SK-N-SH treated with all-trans-retinoic acid at 6 μM for 48 hours (cell line): ENCODE measurements around the gene SLC24A5.
A peak's percentile ranks its signal among the peaks of the same experiment; 100 is the strongest.

Experiments used
- ATAC-seq: fragments of 200-7000 bp; cut with Tn5 transposase; 3 replicates; pipeline ENCODE4 v1.9.1; 2020; ENCODE audit warnings: mild to moderate bottlenecking, moderate library complexity
- ARNTL ChIP-seq: fragments of 450-650 bp; formaldehyde crosslinking; IDR thresholded peaks from 2 replicates; pipeline ENCODE4 v1.5.0; 2020; ENCODE audit warnings: low read depth, mild to moderate bottlenecking, moderate library complexity, borderline replicate concordance
- BACH2 ChIP-seq: fragments of 250-450 bp; sonication (Bioruptor Pico); IDR thresholded peaks from 2 replicates; pipeline ENCODE4 v1.9.0; 2021; ENCODE audit warnings: mild to moderate bottlenecking, borderline replicate concordance
- CSDC2 ChIP-seq: fragments of 250-450 bp; sonication (Bioruptor Pico); IDR thresholded peaks from 2 replicates; pipeline ENCODE4 v1.5.0; 2020; ENCODE audit warnings: mild to moderate bottlenecking, moderate library complexity
- ESRRG ChIP-seq: fragments of 250-450 bp; sonication (Bioruptor Pico); IDR thresholded peaks from 2 replicates; pipeline ENCODE4 v1.6.1; 2021; ENCODE audit warnings: mild to moderate bottlenecking
- GLIS3 ChIP-seq: fragments of 250-450 bp; sonication (Bioruptor Pico); IDR thresholded peaks from 2 replicates; pipeline ENCODE4 v1.5.0; 2020; ENCODE audit warnings: mild to moderate bottlenecking, moderate library complexity
- ISL1 ChIP-seq: fragments of 250-450 bp; sonication (Bioruptor Pico); IDR thresholded peaks from 2 replicates; pipeline ENCODE4 v2.1.2; 2022; ENCODE audit warnings: mild to moderate bottlenecking, moderate library complexity
- OSR1 ChIP-seq: fragments of 250-450 bp; sonication (Bioruptor Pico); IDR thresholded peaks from 2 replicates; pipeline ENCODE4 v1.8.0; 2022; ENCODE audit warnings: moderate library complexity, mild to moderate bottlenecking, inconsistent platforms
- PPARA ChIP-seq: fragments of 250-450 bp; sonication (Bioruptor Pico); IDR thresholded peaks from 2 replicates; pipeline ENCODE4 v1.5.0; 2020; ENCODE audit warnings: mild to moderate bottlenecking, borderline replicate concordance
- RARB ChIP-seq: fragments of 250-450 bp; sonication (Bioruptor Pico); IDR thresholded peaks from 2 replicates; pipeline ENCODE4 v1.8.0; 2021; ENCODE audit warnings: mild to moderate bottlenecking, moderate library complexity
- SNAI2 ChIP-seq: fragments of 250-450 bp; sonication (Bioruptor Pico); IDR thresholded peaks from 2 replicates; pipeline ENCODE4 v1.5.0; 2020; ENCODE audit warnings: mild to moderate bottlenecking, moderate library complexity
- TCF4 ChIP-seq: fragments of 250-450 bp; sonication (Bioruptor Pico); IDR thresholded peaks from 2 replicates; pipeline ENCODE4 v1.8.0; 2021; ENCODE audit warnings: mild to moderate bottlenecking, moderate library complexity, borderline replicate concordance
- ZC3H10 ChIP-seq: fragments of 250-450 bp; sonication (Bioruptor Pico); IDR thresholded peaks from 2 replicates; pipeline ENCODE4 v1.5.1; 2021; ENCODE audit warnings: mild to moderate bottlenecking, moderate library complexity
- ZFP3 ChIP-seq: fragments of 250-450 bp; sonication (Bioruptor Pico); IDR thresholded peaks from 2 replicates; pipeline ENCODE4 v1.5.0; 2020; ENCODE audit warnings: mild to moderate bottlenecking, moderate library complexity
- ZFP30 ChIP-seq: fragments of 450-650 bp; formaldehyde crosslinking; IDR thresholded peaks from 2 replicates; pipeline ENCODE4 v1.5.0; 2022; ENCODE audit warnings: mild to moderate bottlenecking, moderate library complexity
- ZNF565 ChIP-seq: fragments of 450-650 bp; formaldehyde crosslinking; conservative IDR thresholded peaks from 2 replicates; pipeline ENCODE4 v1.5.0; 2020; ENCODE audit warnings: low read depth, mild to moderate bottlenecking, moderate library complexity
- ZNF8 ChIP-seq: fragments of 450-650 bp; formaldehyde crosslinking; IDR thresholded peaks from 2 replicates; pipeline ENCODE4 v1.5.0; 2020; ENCODE audit warnings: mild to moderate bottlenecking, moderate library complexity
- TF ChIP-seq, protein P1 (sequence below): fragments of 250-450 bp; sonication (Bioruptor Pico); IDR thresholded peaks from 2 replicates; pipeline ENCODE4 v1.5.1; 2020; ENCODE audit warnings: low read depth, mild to moderate bottlenecking, moderate library complexity
- TF ChIP-seq, protein P2 (sequence below): fragments of 250-450 bp; sonication (Bioruptor Pico); IDR thresholded peaks from 2 replicates; pipeline ENCODE4 v1.8.0; 2020; ENCODE audit warnings: mild to moderate bottlenecking, moderate library complexity, borderline replicate concordance
- TF ChIP-seq, protein P3 (sequence below): fragments of 250-450 bp; sonication (Bioruptor Pico); IDR thresholded peaks from 2 replicates; pipeline ENCODE4 v1.8.0; 2021; ENCODE audit warnings: low read depth, mild to moderate bottlenecking, moderate library complexity, borderline replicate concordance
- TF ChIP-seq, protein P4 (sequence below): fragments of 250-450 bp; sonication (Bioruptor Pico); IDR thresholded peaks from 2 replicates; pipeline ENCODE4 v1.5.1; 2021; ENCODE audit warnings: mild to moderate bottlenecking, moderate library complexity
- TF ChIP-seq, protein P5 (sequence below): fragments of 250-450 bp; sonication (Bioruptor Pico); IDR thresholded peaks from 2 replicates; pipeline ENCODE4 v1.5.0; 2020; ENCODE audit warnings: mild to moderate bottlenecking, moderate library complexity

Gene SLC24A5

DNA sequence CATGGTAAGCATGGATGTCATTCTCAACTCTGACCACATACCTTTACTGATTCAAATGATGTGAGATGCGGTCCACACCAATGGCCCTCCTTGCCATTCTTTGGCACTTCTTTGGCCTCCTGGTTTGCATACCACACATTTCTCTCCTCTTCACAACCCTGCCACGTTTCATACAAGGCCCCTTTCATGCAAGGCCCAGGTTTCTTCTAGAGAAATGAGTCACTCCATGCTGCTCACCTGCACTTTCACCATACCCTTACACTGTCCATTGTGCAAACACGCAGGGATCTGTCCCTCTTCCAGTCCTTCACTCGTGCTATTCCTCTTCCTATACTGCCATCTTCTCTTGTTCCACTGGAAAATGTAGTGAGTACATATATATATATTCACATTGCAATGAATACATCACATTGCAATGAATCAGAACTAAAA is 24.4 kb upstream of the SLC24A5 start:
- TF ChIP-seq OSR1 (CRISPR knock-in tag) (no peak), GLIS3 (CRISPR knock-in tag) (no peak), ZC3H10 (CRISPR knock-in tag) (no peak), BACH2 (CRISPR knock-in tag) (no peak), ZNF565 (CRISPR knock-in tag) (no peak), CSDC2 (CRISPR knock-in tag) (no peak), ARNTL (no peak), PPARA (CRISPR knock-in tag) (no peak), ISL1 (CRISPR knock-in tag) (no peak), ZFP3 (CRISPR knock-in tag) (no peak)
- TF ChIP-seq, protein P1, sequence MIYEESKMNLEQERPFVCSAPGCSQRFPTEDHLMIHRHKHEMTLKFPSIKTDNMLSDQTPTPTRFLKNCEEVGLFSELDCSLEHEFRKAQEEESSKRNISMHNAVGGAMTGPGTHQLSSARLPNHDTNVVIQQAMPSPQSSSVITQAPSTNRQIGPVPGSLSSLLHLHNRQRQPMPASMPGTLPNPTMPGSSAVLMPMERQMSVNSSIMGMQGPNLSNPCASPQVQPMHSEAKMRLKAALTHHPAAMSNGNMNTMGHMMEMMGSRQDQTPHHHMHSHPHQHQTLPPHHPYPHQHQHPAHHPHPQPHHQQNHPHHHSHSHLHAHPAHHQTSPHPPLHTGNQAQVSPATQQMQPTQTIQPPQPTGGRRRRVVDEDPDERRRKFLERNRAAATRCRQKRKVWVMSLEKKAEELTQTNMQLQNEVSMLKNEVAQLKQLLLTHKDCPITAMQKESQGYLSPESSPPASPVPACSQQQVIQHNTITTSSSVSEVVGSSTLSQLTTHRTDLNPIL (CRISPR knock-in tag), result no peak
- TF ChIP-seq, protein P2, sequence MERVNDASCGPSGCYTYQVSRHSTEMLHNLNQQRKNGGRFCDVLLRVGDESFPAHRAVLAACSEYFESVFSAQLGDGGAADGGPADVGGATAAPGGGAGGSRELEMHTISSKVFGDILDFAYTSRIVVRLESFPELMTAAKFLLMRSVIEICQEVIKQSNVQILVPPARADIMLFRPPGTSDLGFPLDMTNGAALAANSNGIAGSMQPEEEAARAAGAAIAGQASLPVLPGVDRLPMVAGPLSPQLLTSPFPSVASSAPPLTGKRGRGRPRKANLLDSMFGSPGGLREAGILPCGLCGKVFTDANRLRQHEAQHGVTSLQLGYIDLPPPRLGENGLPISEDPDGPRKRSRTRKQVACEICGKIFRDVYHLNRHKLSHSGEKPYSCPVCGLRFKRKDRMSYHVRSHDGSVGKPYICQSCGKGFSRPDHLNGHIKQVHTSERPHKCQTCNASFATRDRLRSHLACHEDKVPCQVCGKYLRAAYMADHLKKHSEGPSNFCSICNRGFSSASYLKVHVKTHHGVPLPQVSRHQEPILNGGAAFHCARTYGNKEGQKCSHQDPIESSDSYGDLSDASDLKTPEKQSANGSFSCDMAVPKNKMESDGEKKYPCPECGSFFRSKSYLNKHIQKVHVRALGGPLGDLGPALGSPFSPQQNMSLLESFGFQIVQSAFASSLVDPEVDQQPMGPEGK, result no peak
- TF ChIP-seq, protein P3, sequence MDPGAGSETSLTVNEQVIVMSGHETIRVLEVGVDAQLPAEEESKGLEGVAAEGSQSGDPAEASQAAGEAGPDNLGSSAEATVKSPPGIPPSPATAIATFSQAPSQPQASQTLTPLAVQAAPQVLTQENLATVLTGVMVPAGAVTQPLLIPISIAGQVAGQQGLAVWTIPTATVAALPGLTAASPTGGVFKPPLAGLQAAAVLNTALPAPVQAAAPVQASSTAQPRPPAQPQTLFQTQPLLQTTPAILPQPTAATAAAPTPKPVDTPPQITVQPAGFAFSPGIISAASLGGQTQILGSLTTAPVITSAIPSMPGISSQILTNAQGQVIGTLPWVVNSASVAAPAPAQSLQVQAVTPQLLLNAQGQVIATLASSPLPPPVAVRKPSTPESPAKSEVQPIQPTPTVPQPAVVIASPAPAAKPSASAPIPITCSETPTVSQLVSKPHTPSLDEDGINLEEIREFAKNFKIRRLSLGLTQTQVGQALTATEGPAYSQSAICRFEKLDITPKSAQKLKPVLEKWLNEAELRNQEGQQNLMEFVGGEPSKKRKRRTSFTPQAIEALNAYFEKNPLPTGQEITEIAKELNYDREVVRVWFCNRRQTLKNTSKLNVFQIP (CRISPR knock-in tag), result no peak
- peak; percentile 20; the same call in 2 of the 3 replicates for ATAC-seq

DNA sequence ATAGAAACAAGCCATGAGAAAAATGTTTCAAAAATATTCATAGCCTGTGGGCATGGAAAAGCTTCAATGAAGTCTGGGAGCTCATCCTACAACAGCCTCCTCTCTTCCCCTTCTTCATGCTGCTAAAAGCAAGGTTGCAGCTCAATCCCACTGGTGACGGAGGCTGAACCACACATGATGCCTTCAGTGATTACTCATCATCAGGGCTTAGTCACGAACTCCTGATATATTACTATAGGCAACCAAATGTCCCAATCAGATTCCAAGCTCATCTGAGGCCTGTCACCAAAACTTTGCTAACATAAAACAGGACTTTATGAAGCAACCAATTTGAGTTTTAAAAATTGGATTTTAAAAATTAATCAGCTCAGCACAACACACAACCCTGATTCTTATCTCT is 24.0 kb upstream of the SLC24A5 start:
- peak; percentile 83 for ATAC-seq
- peak; percentile 29; the same call in 1 of the 2 replicates for TF ChIP-seq TCF4 (CRISPR knock-in tag)
- TF ChIP-seq ZFP3 (CRISPR knock-in tag), result no peak
- no peak for TF ChIP-seq ZFP30 (CRISPR knock-in tag)
- TF ChIP-seq, protein P1 (CRISPR knock-in tag), result no peak
- TF ChIP-seq, protein P4, sequence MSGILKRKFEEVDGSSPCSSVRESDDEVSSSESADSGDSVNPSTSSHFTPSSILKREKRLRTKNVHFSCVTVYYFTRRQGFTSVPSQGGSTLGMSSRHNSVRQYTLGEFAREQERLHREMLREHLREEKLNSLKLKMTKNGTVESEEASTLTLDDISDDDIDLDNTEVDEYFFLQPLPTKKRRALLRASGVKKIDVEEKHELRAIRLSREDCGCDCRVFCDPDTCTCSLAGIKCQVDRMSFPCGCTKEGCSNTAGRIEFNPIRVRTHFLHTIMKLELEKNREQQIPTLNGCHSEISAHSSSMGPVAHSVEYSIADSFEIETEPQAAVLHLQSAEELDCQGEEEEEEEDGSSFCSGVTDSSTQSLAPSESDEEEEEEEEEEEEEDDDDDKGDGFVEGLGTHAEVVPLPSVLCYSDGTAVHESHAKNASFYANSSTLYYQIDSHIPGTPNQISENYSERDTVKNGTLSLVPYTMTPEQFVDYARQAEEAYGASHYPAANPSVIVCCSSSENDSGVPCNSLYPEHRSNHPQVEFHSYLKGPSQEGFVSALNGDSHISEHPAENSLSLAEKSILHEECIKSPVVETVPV (CRISPR knock-in tag), result no peak
- TF ChIP-seq ZNF8, result no peak
- no peak for TF ChIP-seq PPARA (CRISPR knock-in tag)
- TF ChIP-seq ESRRG (CRISPR knock-in tag), result no peak
- TF ChIP-seq ISL1 (CRISPR knock-in tag), result peak; percentile 76

DNA sequence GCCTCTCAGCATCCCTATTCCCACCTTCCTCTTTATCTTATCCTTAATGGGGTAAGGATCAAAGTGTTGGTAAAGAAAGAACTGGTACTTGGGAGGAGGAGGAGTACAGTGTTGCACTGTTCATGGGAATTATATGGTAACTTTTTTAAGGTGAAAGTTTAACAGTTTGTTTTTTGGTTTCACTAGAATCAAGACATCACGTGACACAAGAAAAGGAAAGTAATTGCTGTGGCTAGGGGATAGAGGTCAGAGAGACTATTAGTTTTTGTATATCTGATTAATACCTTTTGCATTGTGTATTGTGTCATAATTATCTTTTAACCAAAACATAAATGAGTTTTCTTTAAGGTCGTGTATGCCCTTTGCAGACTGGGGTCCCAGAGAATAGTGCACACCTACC is 23.5 kb upstream of the SLC24A5 start:
- TF ChIP-seq, protein P3 (CRISPR knock-in tag), result no peak
- TF ChIP-seq SNAI2 (no peak), ESRRG (CRISPR knock-in tag) (no peak), ZFP3 (CRISPR knock-in tag) (no peak), BACH2 (CRISPR knock-in tag) (no peak), ZC3H10 (CRISPR knock-in tag) (no peak), RARB (CRISPR knock-in tag) (no peak), ARNTL (no peak), GLIS3 (CRISPR knock-in tag) (no peak), ZFP30 (CRISPR knock-in tag) (no peak)
- TF ChIP-seq, protein P5, sequence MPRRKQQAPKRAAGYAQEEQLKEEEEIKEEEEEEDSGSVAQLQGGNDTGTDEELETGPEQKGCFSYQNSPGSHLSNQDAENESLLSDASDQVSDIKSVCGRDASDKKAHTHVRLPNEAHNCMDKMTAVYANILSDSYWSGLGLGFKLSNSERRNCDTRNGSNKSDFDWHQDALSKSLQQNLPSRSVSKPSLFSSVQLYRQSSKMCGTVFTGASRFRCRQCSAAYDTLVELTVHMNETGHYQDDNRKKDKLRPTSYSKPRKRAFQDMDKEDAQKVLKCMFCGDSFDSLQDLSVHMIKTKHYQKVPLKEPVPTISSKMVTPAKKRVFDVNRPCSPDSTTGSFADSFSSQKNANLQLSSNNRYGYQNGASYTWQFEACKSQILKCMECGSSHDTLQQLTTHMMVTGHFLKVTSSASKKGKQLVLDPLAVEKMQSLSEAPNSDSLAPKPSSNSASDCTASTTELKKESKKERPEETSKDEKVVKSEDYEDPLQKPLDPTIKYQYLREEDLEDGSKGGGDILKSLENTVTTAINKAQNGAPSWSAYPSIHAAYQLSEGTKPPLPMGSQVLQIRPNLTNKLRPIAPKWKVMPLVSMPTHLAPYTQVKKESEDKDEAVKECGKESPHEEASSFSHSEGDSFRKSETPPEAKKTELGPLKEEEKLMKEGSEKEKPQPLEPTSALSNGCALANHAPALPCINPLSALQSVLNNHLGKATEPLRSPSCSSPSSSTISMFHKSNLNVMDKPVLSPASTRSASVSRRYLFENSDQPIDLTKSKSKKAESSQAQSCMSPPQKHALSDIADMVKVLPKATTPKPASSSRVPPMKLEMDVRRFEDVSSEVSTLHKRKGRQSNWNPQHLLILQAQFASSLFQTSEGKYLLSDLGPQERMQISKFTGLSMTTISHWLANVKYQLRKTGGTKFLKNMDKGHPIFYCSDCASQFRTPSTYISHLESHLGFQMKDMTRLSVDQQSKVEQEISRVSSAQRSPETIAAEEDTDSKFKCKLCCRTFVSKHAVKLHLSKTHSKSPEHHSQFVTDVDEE, result no peak
- ATAC-seq, result peak; percentile 29
